ENCODE data around the gene CD84. TPM values are rescaled to one million over a fixed set of nuclear protein-coding genes. Genes with fewer than 3 reads are reported as not detected.
A peak's percentile ranks its signal among the peaks of the same experiment; 100 is the strongest.
"Not testable (repeated sequence)": the region's sequence is repeated elsewhere in the genome, so short reads cannot be mapped to it uniquely, and the experiment has no call there.

The CD84 gene
- total and polyA plus RNA-seq, 3 experiments from 2014 or later: 25.1 to 58.1 (median 27.6) TPM

- H3K27me3 ChIP-seq (ENCODE audit: insufficient read depth, low read length, poor library complexity, severe bottlenecking); H3K4me3 Mint-ChIP-seq; DNase-seq; H3K4me3 ChIP-seq (ENCODE audit: low read length); H3K9me3 ChIP-seq (ENCODE audit: low read length); H3K36me3 ChIP-seq (ENCODE audit: insufficient read depth, low read length); H3K27me3 Mint-ChIP-seq; H3K27ac Mint-ChIP-seq; POLR2A ChIA-PET; CTCF ChIA-PET; H3K27ac ChIP-seq (ENCODE audit: low read depth, low read length): not testable (repeated sequence)
- peaks cover 25 to 39% (median 38%) of the 10 kb centered on the region in 3 donors for H3K4me1 Mint-ChIP-seq
- H3K36me3 Mint-ChIP-seq: peaks cover 5 to 33% (median 23%) of the 10 kb centered on the region in 3 donors
- H3K4me1 ChIP-seq (ENCODE audit: insufficient read depth, low read length): peaks cover 10% of the 10 kb centered on the region
- peaks cover 21 to 40% (median 30%) of the 10 kb centered on the region in 5 donors for H3K9me3 Mint-ChIP-seq
Measured at GRCh38 chr1:160532557-160532813, 46.8 kb downstream of the CD84 start.

GRCh38 chr1:160531809-160532556 lies 47.3 kb downstream of the CD84 start:
- not testable (repeated sequence) for H3K27ac ChIP-seq (ENCODE audit: low read depth, low read length)

GRCh38 chr1:160529401-160529952 lies 49.8 kb downstream of the CD84 start:
- H3K4me3 Mint-ChIP-seq: peak overlapping the region in 6 of 7 donors; percentile 5 to 66 (median 56)
- CTCF ChIA-PET: interaction anchor here (1.0 to 2.2 kb wide), 4 partner anchors 15 to 101 kb away, joined by 3 to 7 read pairs (median 4); no protein-coding TSS in a partner anchor

More at GRCh38 chr1:160531809-160532556, 47.3 kb downstream of the CD84 start:
- DNase-seq; H3K9me3 ChIP-seq (ENCODE audit: low read length); H3K4me3 Mint-ChIP-seq; POLR2A ChIA-PET; H3K4me3 ChIP-seq (ENCODE audit: low read length); H3K27me3 Mint-ChIP-seq; H3K36me3 ChIP-seq (ENCODE audit: insufficient read depth, low read length); H3K27me3 ChIP-seq (ENCODE audit: insufficient read depth, low read length, poor library complexity, severe bottlenecking); CTCF ChIA-PET: not testable (repeated sequence)
- peaks cover 21 to 45% (median 35%) of the 10 kb centered on the region in 5 donors for H3K9me3 Mint-ChIP-seq
- peak overlapping the region in 3 of 8 donors; percentile 23 to 97 (median 76) for H3K27ac Mint-ChIP-seq
- H3K36me3 Mint-ChIP-seq: peaks cover 7 to 35% (median 25%) of the 10 kb centered on the region in 3 donors
- peaks cover 29 to 41% (median 37%) of the 10 kb centered on the region in 3 donors for H3K4me1 Mint-ChIP-seq
- peaks cover 10% of the 10 kb centered on the region for H3K4me1 ChIP-seq (ENCODE audit: insufficient read depth, low read length)

GRCh38 chr1:160523789-160524188 lies 55.5 kb downstream of the CD84 start:
- H3K27ac ChIP-seq (ENCODE audit: low read depth, low read length); H3K36me3 ChIP-seq (ENCODE audit: insufficient read depth, low read length); H3K9me3 ChIP-seq (ENCODE audit: low read length); H3K27me3 ChIP-seq (ENCODE audit: insufficient read depth, low read length, poor library complexity, severe bottlenecking); DNase-seq; H3K4me3 ChIP-seq (ENCODE audit: low read length); H3K27me3 Mint-ChIP-seq: not testable (repeated sequence)
- peaks cover 72 to 84% (median 82%) of the 10 kb centered on the region in 3 donors for H3K4me1 Mint-ChIP-seq
- ChIA-PET POLR2A (interaction anchor here (1.4 to 2.2 kb wide), 2 partner anchors 17 to 55 kb away, joined by 5 to 11 read pairs; no protein-coding TSS in a partner anchor), CTCF (interaction anchor here (0.7 to 2.7 kb wide), 3 partner anchors 10 to 54 kb away, joined by 3 to 12 read pairs (median 4); no protein-coding TSS in a partner anchor)
- H3K4me3 Mint-ChIP-seq: peak overlapping the region; percentile 23 to 87 (median 59)
- peaks cover 40% of the 10 kb centered on the region for H3K4me1 ChIP-seq (ENCODE audit: insufficient read depth, low read length)
- peaks cover 13 to 34% (median 27%) of the 10 kb centered on the region in 5 donors for H3K9me3 Mint-ChIP-seq
- peaks cover 9 to 51% (median 34%) of the 10 kb centered on the region in 3 donors for H3K36me3 Mint-ChIP-seq
- peak overlapping the region; percentile 6 to 98 (median 90) for H3K27ac Mint-ChIP-seq

More at GRCh38 chr1:160529401-160529952, 49.8 kb downstream of the CD84 start:
- not testable (repeated sequence) for H3K9me3 ChIP-seq (ENCODE audit: low read length); H3K36me3 ChIP-seq (ENCODE audit: insufficient read depth, low read length); H3K27me3 ChIP-seq (ENCODE audit: insufficient read depth, low read length, poor library complexity, severe bottlenecking); DNase-seq; H3K4me3 ChIP-seq (ENCODE audit: low read length); H3K27me3 Mint-ChIP-seq; H3K27ac ChIP-seq (ENCODE audit: low read depth, low read length)
- H3K36me3 Mint-ChIP-seq: peaks cover 6 to 33% (median 28%) of the 10 kb centered on the region in 3 donors
- peaks cover 22 to 45% (median 35%) of the 10 kb centered on the region in 5 donors for H3K9me3 Mint-ChIP-seq
- POLR2A ChIA-PET: interaction anchor here (0.9 to 1.6 kb wide), 2 partner anchors 12 to 15 kb away, joined by 3 read pairs; no protein-coding TSS in a partner anchor
- H3K27ac Mint-ChIP-seq: peak overlapping the region; percentile 42 to 95 (median 52)
- peaks cover 44 to 55% (median 50%) of the 10 kb centered on the region in 3 donors for H3K4me1 Mint-ChIP-seq
- H3K4me1 ChIP-seq (ENCODE audit: insufficient read depth, low read length): peaks cover 10% of the 10 kb centered on the region

- H3K27me3 ChIP-seq (ENCODE audit: insufficient read depth, low read length, poor library complexity, severe bottlenecking): no peaks in the 10 kb centered on the region
- H3K27ac ChIP-seq (ENCODE audit: low read depth, low read length): peak within 1 kb of the TSS; percentile 62
- no peaks in the 10 kb centered on the region for H3K36me3 ChIP-seq (ENCODE audit: insufficient read depth, low read length)
- peak within 1 kb of the TSS; percentile 91 for H3K4me3 ChIP-seq (ENCODE audit: low read length)
- H3K9me3 Mint-ChIP-seq: peaks cover 8 to 25% (median 21%) of the 10 kb centered on the region in 5 donors
- H3K4me1 ChIP-seq (ENCODE audit: insufficient read depth, low read length): peaks cover 50% of the 10 kb centered on the region
- H3K4me3 Mint-ChIP-seq: peak within 1 kb of the TSS; percentile 95 to 99 (median 96)
- no peaks in the 10 kb centered on the region for H3K9me3 ChIP-seq (ENCODE audit: low read length)
- H3K36me3 Mint-ChIP-seq: peaks cover 13 to 50% (median 37%) of the 10 kb centered on the region in 3 donors
- ChIA-PET CTCF (interaction anchor here (0.7 to 2.7 kb wide), 6 partner anchors 9 to 84 kb away, joined by 3 to 12 read pairs (median 4); no protein-coding TSS in a partner anchor), POLR2A (interaction anchor here (1.4 to 2.2 kb wide), 2 partner anchors 18 to 54 kb away, joined by 5 to 11 read pairs; no protein-coding TSS in a partner anchor)
- peak within 1 kb of the TSS; percentile 87 to 98 (median 94) for H3K27ac Mint-ChIP-seq
- no peaks in the 10 kb centered on the region for H3K27me3 Mint-ChIP-seq
- peak in 4 of 5 donors; percentile 15 to 59 (median 53) for DNase-seq
- peaks cover 74 to 90% (median 83%) of the 10 kb centered on the region in 3 donors for H3K4me1 Mint-ChIP-seq
Measured at GRCh38 chr1:160522622-160523345, 56.5 kb downstream of the CD84 start, which contains the start of gene SLAMF6. Gene SLAMF6, minus strand, starts transcription at chr1:160523255. Its CDS starts 63 bp downstream, at chr1:160523192.

- peak overlapping the region; percentile 91 for H3K4me3 ChIP-seq (ENCODE audit: low read length)
- peaks cover 15 to 51% (median 31%) of the 10 kb centered on the region in 3 donors for H3K36me3 Mint-ChIP-seq
- ChIA-PET POLR2A (interaction anchor here (2.2 kb wide), 1 partner anchor 18 kb away, joined by 11 read pairs; no protein-coding TSS in a partner anchor), CTCF (interaction anchor here (0.9 to 2.7 kb wide), 5 partner anchors 18 to 85 kb away, joined by 3 to 12 read pairs (median 4); no protein-coding TSS in a partner anchor)
- H3K9me3 Mint-ChIP-seq: peaks cover 8 to 18% (median 15%) of the 10 kb centered on the region in 5 donors
- H3K27me3 Mint-ChIP-seq: no peaks in the 10 kb centered on the region
- no peaks in the 10 kb centered on the region for H3K36me3 ChIP-seq (ENCODE audit: insufficient read depth, low read length)
- DNase-seq: no peak
- H3K4me1 Mint-ChIP-seq: peaks cover 79 to 93% (median 84%) of the 10 kb centered on the region in 3 donors
- H3K9me3 ChIP-seq (ENCODE audit: low read length): no peaks in the 10 kb centered on the region
- peak overlapping the region; percentile 62 for H3K27ac ChIP-seq (ENCODE audit: low read depth, low read length)
- H3K4me1 ChIP-seq (ENCODE audit: insufficient read depth, low read length): peaks cover 57% of the 10 kb centered on the region
- H3K4me3 Mint-ChIP-seq: peak overlapping the region; percentile 95 to 99 (median 96)
- H3K27me3 ChIP-seq (ENCODE audit: insufficient read depth, low read length, poor library complexity, severe bottlenecking): no peaks in the 10 kb centered on the region
- H3K27ac Mint-ChIP-seq: peak overlapping the region; percentile 87 to 98 (median 94)
Measured at GRCh38 chr1:160522136-160522535, 57.2 kb downstream of the CD84 start.

GRCh38 chr1:160521554-160521953 lies 57.7 kb downstream of the CD84 start:
- Mint-ChIP-seq H3K9me3 (peaks cover 3 to 12% (median 10%) of the 10 kb centered on the region in 5 donors), H3K27ac (peak overlapping the region; percentile 87 to 98 (median 94)), H3K4me3 (peak overlapping the region; percentile 95 to 99 (median 96)), H3K27me3 (no peaks in the 10 kb centered on the region), H3K36me3 (peaks cover 14 to 51% (median 31%) of the 10 kb centered on the region in 3 donors), H3K4me1 (peaks cover 79 to 93% (median 84%) of the 10 kb centered on the region in 3 donors)
- POLR2A ChIA-PET: interaction anchor here (2.2 kb wide), 1 partner anchor 19 kb away, joined by 11 read pairs; no protein-coding TSS in a partner anchor
- Histone ChIP-seq H3K9me3 (ENCODE audit: low read length) (no peaks in the 10 kb centered on the region), H3K4me3 (ENCODE audit: low read length) (peak overlapping the region; percentile 91), H3K27ac (ENCODE audit: low read depth, low read length) (peak overlapping the region; percentile 34), H3K4me1 (ENCODE audit: insufficient read depth, low read length) (peaks cover 63% of the 10 kb centered on the region), H3K36me3 (ENCODE audit: insufficient read depth, low read length) (no peaks in the 10 kb centered on the region), H3K27me3 (ENCODE audit: insufficient read depth, low read length, poor library complexity, severe bottlenecking) (no peaks in the 10 kb centered on the region)
- no peak for DNase-seq
- CTCF ChIA-PET: interaction anchor here (1.2 to 2.7 kb wide), 3 partner anchors 19 to 85 kb away, joined by 3 to 12 read pairs (median 8); no protein-coding TSS in a partner anchor

Data from CD8-positive, alpha-beta memory T cell (primary cell).